ENCODE measurements around the gene PTOV1. TPM values are rescaled to one million over a fixed set of nuclear protein-coding genes. Genes with fewer than 3 reads are reported as not detected.

PTOV1 gene
- 98.8 to 160 TPM (median 149 TPM) in 5 replicates for total RNA-seq (2022; extraction: Qiagen RNA extraction; ENCODE audit: low read depth)

GRCh38 chr19:49850487-49851342, at the start of gene PTOV1:
TSS of gene PTOV1 (plus strand) at chr19:49851159.

GRCh38 chr19:49812997-49813861, 37.7 kb upstream of the PTOV1 start, which contains the start of gene FUZ:
TSS of gene FUZ (minus strand) at chr19:49813292. CDS start at chr19:49813106, 186 bp downstream.

GRCh38 chr19:49817964-49818648, 32.9 kb upstream of the PTOV1 start, which contains the start of gene MED25:
TSS of gene MED25 (plus strand) at chr19:49818289. CDS start at chr19:49818342, 53 bp downstream.

GRCh38 chr19:49866933-49867782, 16.2 kb downstream of the PTOV1 start, which contains the start of gene PNKP:
TSS of gene PNKP (minus strand) at chr19:49867576. CDS start at chr19:49867204, 372 bp downstream.

GRCh38 chr19:49877020-49877878, 26.3 kb downstream of the PTOV1 start, which contains the start of the genes AKT1S1 and TBC1D17:
TSS of gene AKT1S1 (minus strand) at chr19:49877355. CDS start at chr19:49873295, 4,060 bp downstream.
TSS of gene TBC1D17 (plus strand) at chr19:49877702. CDS start at chr19:49877724, 22 bp downstream.

GRCh38 chr19:49896863-49897621, 46.1 kb downstream of the PTOV1 start, which contains the start of gene IL4I1:
TSS of gene IL4I1 (minus strand) at chr19:49896887. CDS start at chr19:49896160, 727 bp downstream.

Other genes with a start within 250 kb of the PTOV1 start
- gene RRAS, start 211.0 kb upstream of the PTOV1 start, total RNA-seq (2022; extraction: Qiagen RNA extraction; ENCODE audit: low read depth), result 70.1 to 151 TPM (median 135 TPM) in 5 replicates
- gene SCAF1, start 208.9 kb upstream of the PTOV1 start, total RNA-seq (2022; extraction: Qiagen RNA extraction; ENCODE audit: low read depth), result 32.3 to 79.6 TPM (median 75.1 TPM) in 5 replicates
- gene IRF3, start 185.3 kb upstream of the PTOV1 start, total RNA-seq (2022; extraction: Qiagen RNA extraction; ENCODE audit: low read depth), result 69.2 to 108 TPM (median 102 TPM) in 5 replicates
- 49.1 to 71.5 TPM (median 65.4 TPM) in 5 replicates for gene BCL2L12, start 185.2 kb upstream of the PTOV1 start, total RNA-seq (2022; extraction: Qiagen RNA extraction; ENCODE audit: low read depth)
- 329 to 426 TPM (median 425 TPM) in 5 replicates for gene PRMT1, start 173.9 kb upstream of the PTOV1 start, total RNA-seq (2022; extraction: Qiagen RNA extraction; ENCODE audit: low read depth)
- gene ADM5, start 161.6 kb upstream of the PTOV1 start, total RNA-seq (2022; extraction: Qiagen RNA extraction; ENCODE audit: low read depth), result 2.7 to 6.9 TPM (median 5.7 TPM) in 5 replicates
- gene CPT1C, start 160.0 kb upstream of the PTOV1 start, total RNA-seq (2022; extraction: Qiagen RNA extraction; ENCODE audit: low read depth), result 11.4 to 14.4 TPM (median 13.4 TPM) in 5 replicates
- gene TSKS, start 87.9 kb upstream of the PTOV1 start, total RNA-seq (2022; extraction: Qiagen RNA extraction; ENCODE audit: low read depth), result not detected in 5 replicates
- gene AP2A1, start 84.2 kb upstream of the PTOV1 start, total RNA-seq (2022; extraction: Qiagen RNA extraction; ENCODE audit: low read depth), result 31.7 to 63.3 TPM (median 57.1 TPM) in 5 replicates
- gene FUZ, start 37.9 kb upstream of the PTOV1 start, total RNA-seq (2022; extraction: Qiagen RNA extraction; ENCODE audit: low read depth), result 9.3 to 17.9 TPM (median 15.0 TPM) in 5 replicates
- 39.7 to 74.7 TPM (median 67.0 TPM) in 5 replicates for gene MED25, start 32.9 kb upstream of the PTOV1 start, total RNA-seq (2022; extraction: Qiagen RNA extraction; ENCODE audit: low read depth)
- gene PNKP, start 16.4 kb downstream of the PTOV1 start, total RNA-seq (2022; extraction: Qiagen RNA extraction; ENCODE audit: low read depth), result 30.8 to 60.9 TPM (median 51.4 TPM) in 5 replicates
- gene AKT1S1, start 26.2 kb downstream of the PTOV1 start, total RNA-seq (2022; extraction: Qiagen RNA extraction; ENCODE audit: low read depth), result 64.4 to 121 TPM (median 114 TPM) in 5 replicates
- gene TBC1D17, start 26.5 kb downstream of the PTOV1 start, total RNA-seq (2022; extraction: Qiagen RNA extraction; ENCODE audit: low read depth), result 16.6 to 25.0 TPM (median 22.9 TPM) in 5 replicates
- gene IL4I1, start 45.7 kb downstream of the PTOV1 start, total RNA-seq (2022; extraction: Qiagen RNA extraction; ENCODE audit: low read depth), result 0.19 to 0.88 TPM (median 0.64 TPM) in 5 replicates
- 40.4 to 59.5 TPM (median 52.8 TPM) in 5 replicates for gene ATF5, start 78.0 kb downstream of the PTOV1 start, total RNA-seq (2022; extraction: Qiagen RNA extraction; ENCODE audit: low read depth)
- 60.3 to 101 TPM (median 94.7 TPM) in 5 replicates for gene NUP62, start 78.3 kb downstream of the PTOV1 start, total RNA-seq (2022; extraction: Qiagen RNA extraction; ENCODE audit: low read depth)
- 0.08 TPM in 1 of 5 replicates, not detected in the others for gene SIGLEC11, start 110.0 kb downstream of the PTOV1 start, total RNA-seq (2022; extraction: Qiagen RNA extraction; ENCODE audit: low read depth)
- 33.0 to 41.1 TPM (median 38.8 TPM) in 5 replicates for gene VRK3, start 174.2 kb downstream of the PTOV1 start, total RNA-seq (2022; extraction: Qiagen RNA extraction; ENCODE audit: low read depth)
- 7.7 to 12.9 TPM (median 10.6 TPM) in 5 replicates for gene ZNF473, start 174.8 kb downstream of the PTOV1 start, total RNA-seq (2022; extraction: Qiagen RNA extraction; ENCODE audit: low read depth)

All from A549 treated with ZK216348 at 1 μM for 4 hours (cell line).